Measurements from ENCODE around the gene CTDSP2.

Gene CTDSP2

DNA sequence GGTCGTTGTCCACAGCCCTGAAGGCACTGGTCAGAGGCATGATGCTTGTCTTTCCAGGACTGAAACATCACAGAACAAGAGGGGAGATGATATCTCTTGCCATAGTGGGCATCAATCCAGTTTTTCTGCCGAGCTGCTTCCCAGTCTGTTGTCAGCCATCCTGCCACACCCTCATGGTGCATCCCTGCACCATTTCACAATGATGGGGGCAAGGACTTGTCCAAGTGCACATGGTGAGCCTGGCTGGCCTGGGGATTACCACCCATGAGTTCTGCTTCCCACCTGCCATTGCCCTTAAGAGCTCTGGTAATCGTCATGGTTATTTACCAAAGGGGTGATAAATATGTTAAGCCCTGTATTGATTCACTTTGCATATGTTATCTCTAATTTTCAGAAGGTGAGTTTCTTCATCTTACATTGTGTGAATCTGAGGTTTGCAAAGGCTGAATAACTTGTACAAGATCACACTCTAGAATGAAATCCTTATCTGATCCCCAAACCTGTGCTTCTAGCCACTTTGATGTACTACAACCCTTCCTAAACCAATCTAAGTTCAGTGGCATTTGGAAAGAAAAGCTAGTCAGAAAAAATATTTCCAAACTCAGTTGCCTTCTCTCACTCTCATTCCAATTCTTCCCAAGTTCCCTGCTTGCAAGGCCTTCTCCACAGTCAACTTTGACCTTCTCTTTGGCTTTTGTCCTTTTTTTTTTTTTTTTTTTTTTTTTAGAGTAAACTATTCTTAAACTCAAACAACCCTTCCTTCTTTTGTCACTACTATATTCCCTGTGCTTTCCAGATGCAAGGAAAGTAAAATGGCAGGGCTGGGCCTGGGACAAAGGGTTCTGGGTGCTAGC lies 30.3 kb downstream of the CTDSP2 start:
- TF ChIP-seq, protein P1, sequence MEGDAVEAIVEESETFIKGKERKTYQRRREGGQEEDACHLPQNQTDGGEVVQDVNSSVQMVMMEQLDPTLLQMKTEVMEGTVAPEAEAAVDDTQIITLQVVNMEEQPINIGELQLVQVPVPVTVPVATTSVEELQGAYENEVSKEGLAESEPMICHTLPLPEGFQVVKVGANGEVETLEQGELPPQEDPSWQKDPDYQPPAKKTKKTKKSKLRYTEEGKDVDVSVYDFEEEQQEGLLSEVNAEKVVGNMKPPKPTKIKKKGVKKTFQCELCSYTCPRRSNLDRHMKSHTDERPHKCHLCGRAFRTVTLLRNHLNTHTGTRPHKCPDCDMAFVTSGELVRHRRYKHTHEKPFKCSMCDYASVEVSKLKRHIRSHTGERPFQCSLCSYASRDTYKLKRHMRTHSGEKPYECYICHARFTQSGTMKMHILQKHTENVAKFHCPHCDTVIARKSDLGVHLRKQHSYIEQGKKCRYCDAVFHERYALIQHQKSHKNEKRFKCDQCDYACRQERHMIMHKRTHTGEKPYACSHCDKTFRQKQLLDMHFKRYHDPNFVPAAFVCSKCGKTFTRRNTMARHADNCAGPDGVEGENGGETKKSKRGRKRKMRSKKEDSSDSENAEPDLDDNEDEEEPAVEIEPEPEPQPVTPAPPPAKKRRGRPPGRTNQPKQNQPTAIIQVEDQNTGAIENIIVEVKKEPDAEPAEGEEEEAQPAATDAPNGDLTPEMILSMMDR (IDR thresholded peaks at IDR 0.05): no peak
- H3K36me3 Mint-ChIP-seq (ENCODE audit: low read depth): peaks cover 21% of the 10 kb centered on the region
- no peak for DNase-seq
- H3K9me3 Mint-ChIP-seq: no peaks in the 10 kb centered on the region
- H3K4me3 Mint-ChIP-seq: no peak overlapping the region
- H3K27ac Mint-ChIP-seq: no peak overlapping the region
- peaks cover 8% of the 10 kb centered on the region for H3K4me1 Mint-ChIP-seq
- H3K27me3 Mint-ChIP-seq (ENCODE audit: low read depth, poor library complexity): no peaks in the 10 kb centered on the region

DNA sequence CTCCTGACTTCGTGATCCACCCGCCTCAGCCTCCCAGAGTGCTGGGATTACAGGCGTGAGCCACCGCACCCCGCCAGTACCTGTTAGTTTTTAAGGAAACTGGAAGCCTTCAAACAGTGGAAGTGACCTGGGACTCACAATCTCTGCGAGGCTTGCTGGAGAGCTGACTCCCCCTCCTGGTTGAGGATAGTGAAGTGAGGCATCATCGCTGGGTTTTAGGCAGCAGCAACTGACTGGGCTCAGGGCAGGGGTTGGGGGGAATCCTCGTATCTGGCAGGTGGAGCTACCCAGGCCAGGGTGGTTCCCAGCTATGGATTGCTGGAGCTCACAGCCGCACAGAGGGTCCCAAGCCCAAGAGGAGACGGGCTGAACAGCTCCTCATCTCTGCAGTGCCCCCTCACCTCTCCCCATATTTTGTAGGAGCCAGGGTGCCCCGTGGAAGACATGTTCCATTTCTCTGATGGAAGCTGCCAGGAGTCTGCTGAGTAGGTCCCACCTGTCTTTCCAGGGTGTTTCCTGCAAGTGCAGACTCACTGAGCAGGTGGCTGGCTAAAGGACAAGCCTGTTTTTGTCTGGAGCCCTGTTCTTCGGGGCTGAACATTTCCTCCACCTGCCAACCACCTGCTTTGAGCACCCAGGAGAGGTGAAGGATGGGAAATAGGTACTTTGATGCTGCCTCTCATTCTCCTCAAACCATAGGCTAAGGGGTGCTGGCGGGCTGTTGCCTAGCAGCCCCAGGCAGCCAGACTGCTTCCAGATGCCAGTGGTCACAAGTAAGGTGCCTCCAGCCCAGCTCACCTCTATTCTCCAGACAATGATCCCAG lies 31.1 kb downstream of the CTDSP2 start:
- TF ChIP-seq, protein P1 (IDR thresholded peaks at IDR 0.05): no peak
- peaks cover 17% of the 10 kb centered on the region for H3K36me3 Mint-ChIP-seq (ENCODE audit: low read depth)
- H3K27ac Mint-ChIP-seq: no peak overlapping the region
- no peaks in the 10 kb centered on the region for H3K27me3 Mint-ChIP-seq (ENCODE audit: low read depth, poor library complexity)
- no peak for DNase-seq
- H3K9me3 Mint-ChIP-seq: no peaks in the 10 kb centered on the region
- peaks cover 8% of the 10 kb centered on the region for H3K4me1 Mint-ChIP-seq
- no peak overlapping the region for H3K4me3 Mint-ChIP-seq

DNA sequence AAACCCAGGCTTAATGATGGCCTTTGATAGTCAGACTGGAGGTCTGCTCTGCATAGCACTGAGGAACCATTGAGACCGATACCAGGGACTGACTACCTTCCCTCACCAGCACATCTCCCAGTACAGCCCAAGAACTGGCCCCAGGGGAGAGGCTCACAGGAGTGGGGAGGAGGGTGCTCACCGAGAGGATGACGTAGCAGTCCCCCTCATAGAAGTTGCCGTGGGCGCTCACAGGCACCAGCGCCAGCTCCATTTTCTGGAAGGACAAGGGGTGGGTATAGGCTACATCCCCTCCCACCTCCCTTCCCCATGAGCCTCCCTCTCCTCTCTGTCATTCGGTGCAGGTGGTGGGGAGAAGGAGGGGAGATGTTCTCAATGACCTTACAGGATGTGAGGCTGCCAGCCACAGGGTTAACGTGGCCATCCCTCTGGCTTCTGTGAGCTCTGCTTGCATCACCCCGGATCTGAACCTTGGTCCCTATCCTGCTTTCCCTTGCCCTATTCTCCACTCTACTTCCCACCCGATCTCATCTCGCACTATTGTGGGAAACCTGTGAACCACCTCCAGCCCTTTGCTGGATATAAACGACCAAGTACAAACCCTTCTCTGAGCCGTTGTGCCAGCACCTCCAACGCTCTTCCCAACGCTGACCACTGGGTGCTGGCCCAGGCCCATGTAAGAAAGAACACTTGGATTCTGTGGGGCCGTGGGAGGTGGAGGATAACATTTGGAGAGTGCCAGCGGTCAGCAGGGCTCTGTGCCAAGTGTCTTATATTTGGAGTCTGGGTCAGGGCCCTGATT lies 32.4 kb downstream of the CTDSP2 start:
- DNase-seq: no peak
- Mint-ChIP-seq H3K9me3 (no peaks in the 10 kb centered on the region), H3K4me1 (peaks cover 8% of the 10 kb centered on the region), H3K4me3 (no peak overlapping the region), H3K27ac (no peak overlapping the region), H3K27me3 (ENCODE audit: low read depth, poor library complexity) (no peaks in the 10 kb centered on the region), H3K36me3 (ENCODE audit: low read depth) (peaks cover 18% of the 10 kb centered on the region)
- TF ChIP-seq, protein P1 (IDR thresholded peaks at IDR 0.05): no peak

DNA sequence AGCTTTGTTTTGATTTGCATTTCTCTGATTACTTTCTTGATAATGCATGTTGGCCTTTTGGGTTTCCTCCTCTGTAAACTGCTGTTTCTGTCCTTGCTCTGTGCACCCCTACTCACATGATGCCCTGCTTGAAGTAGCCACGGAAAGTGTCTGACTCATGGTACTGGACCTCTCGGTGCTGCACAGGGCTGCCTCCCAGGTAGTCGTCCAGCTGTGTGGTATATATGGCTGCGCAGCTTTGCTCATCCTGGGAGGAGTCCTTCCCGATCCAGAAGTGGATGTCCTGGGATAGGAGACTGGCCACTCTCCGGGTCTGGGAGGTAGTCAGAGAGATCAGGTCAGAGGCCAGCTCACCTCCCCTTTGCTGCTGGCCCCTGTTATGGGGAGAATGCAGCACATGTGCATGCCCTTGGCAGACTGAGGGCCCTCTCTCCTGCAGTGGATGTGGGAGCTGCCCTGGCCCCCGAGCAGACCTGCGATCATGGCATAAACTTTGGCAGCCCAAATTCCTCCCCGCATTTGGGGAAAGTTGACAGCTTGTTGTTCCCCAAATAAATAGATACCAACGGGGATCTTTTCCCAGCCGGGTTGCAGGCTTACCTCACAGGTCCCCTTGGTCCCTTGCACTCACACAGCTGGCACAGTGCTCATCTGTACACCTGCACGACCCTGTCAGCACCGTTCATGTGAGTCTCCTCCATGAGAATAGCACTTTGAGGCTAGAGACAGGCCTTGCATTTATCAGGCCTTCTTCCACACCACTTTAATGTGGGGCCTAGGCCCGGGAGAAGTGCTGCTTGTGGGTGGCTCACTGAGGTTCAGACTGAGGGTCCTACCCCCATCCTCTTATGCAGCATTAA lies 33.2 kb downstream of the CTDSP2 start:
- no peaks in the 10 kb centered on the region for H3K9me3 Mint-ChIP-seq
- peaks cover 8% of the 10 kb centered on the region for H3K4me1 Mint-ChIP-seq
- DNase-seq: no peak
- no peak overlapping the region for H3K27ac Mint-ChIP-seq
- H3K36me3 Mint-ChIP-seq (ENCODE audit: low read depth): peaks cover 16% of the 10 kb centered on the region
- no peaks in the 10 kb centered on the region for H3K27me3 Mint-ChIP-seq (ENCODE audit: low read depth, poor library complexity)
- TF ChIP-seq, protein P1 (IDR thresholded peaks at IDR 0.05): no peak
- H3K4me3 Mint-ChIP-seq: no peak overlapping the region
